ENCODE data around the gene NCAPG2. TPM values are rescaled to one million over a fixed set of nuclear protein-coding genes. Genes with fewer than 3 reads are reported as not detected.

The NCAPG2 gene
- total and polyA plus RNA-seq, 2 experiments from 2014 or later, result 38.7 to 91.2 TPM

GRCh38 chr7:158596309-158596708 lies 108.3 kb downstream of the NCAPG2 start (continued):
- TF ChIP-seq ZNF462 (CRISPR knock-in tag; IDR thresholded peaks at IDR 0.05) (no peak), EZH2 (IDR thresholded peaks at IDR 0.05; ENCODE audit: low read depth, unreplicated experiment) (no peak), NANOG (IDR thresholded peaks at IDR 0.05; ENCODE audit: borderline replicate concordance) (no peak)

- ATAC-seq, result no peak
- H3K79me2 ChIP-seq (replicated peaks; ENCODE audit: insufficient read depth), result no peaks in the 10 kb centered on the region
- H3K4me1 Mint-ChIP-seq, result no peaks in the 10 kb centered on the region
- H3K9me3 Mint-ChIP-seq, result peaks cover 16% of the 10 kb centered on the region
- no peak overlapping the region for H2AFZ ChIP-seq
- H3K27me3 Mint-ChIP-seq (ENCODE audit: insufficient read depth, low read depth, poor library complexity), result peaks cover 23% of the 10 kb centered on the region
- H3K36me3 ChIP-seq (ENCODE audit: insufficient read depth), result no peaks in the 10 kb centered on the region
- DNase-seq (ENCODE audit: low spot score), result no peak
- no peaks in the 10 kb centered on the region for H3F3A ChIP-seq (replicated peaks; ENCODE audit: low read depth)
- no peak overlapping the region for H3K4me2 ChIP-seq
- H3K27ac ChIP-seq (ENCODE audit: low read depth), result no peak overlapping the region
- no peak overlapping the region for H3K27ac Mint-ChIP-seq
- H3K4me1 ChIP-seq (ENCODE audit: insufficient read depth), result no peaks in the 10 kb centered on the region
- no peak overlapping the region for H3K4me3 Mint-ChIP-seq
- no peaks in the 10 kb centered on the region for H4K20me1 ChIP-seq (replicated peaks; ENCODE audit: insufficient read depth)
- no peak overlapping the region for H3K4me3 ChIP-seq
- peaks cover 39% of the 10 kb centered on the region for H3K27me3 ChIP-seq (ENCODE audit: insufficient read depth)
- peaks cover 5% of the 10 kb centered on the region for H3K36me3 Mint-ChIP-seq (ENCODE audit: low read depth)
- H3K9me2 ChIP-seq (ENCODE audit: insufficient read depth), result 0 out of 2 replicates have a peak, but pooled peaks cover 13% of the 10 kb centered on the region
- TF ChIP-seq EZH2 (IDR thresholded peaks at IDR 0.05; ENCODE audit: low read depth, unreplicated experiment) (no peak), REST (IDR thresholded peaks at IDR 0.05; ENCODE audit: unreplicated experiment) (no peak), JUNB (IDR thresholded peaks at IDR 0.05; ENCODE audit: unreplicated experiment) (no peak), EZH2phosphoT487 (IDR thresholded peaks at IDR 0.05; ENCODE audit: unreplicated experiment) (no peak), ZNF331 (CRISPR knock-in tag; IDR thresholded peaks at IDR 0.05; ENCODE audit: low read depth) (no peak), ZNF114 (CRISPR knock-in tag; IDR thresholded peaks at IDR 0.05) (no peak), CTCF (conservative IDR thresholded peaks at IDR 0.05; ENCODE audit: low read depth in 2 of 2) (no peak), NANOG (IDR thresholded peaks at IDR 0.05; ENCODE audit: borderline replicate concordance) (no peak), ETS1 (IDR thresholded peaks at IDR 0.05) (no peak)
Observed at GRCh38 chr7:158595068-158595467, 109.5 kb downstream of the NCAPG2 start.

Measured in GM23338 (cell line).